ENCODE results near the gene ARHGEF40. TPM values are rescaled to one million over a fixed set of nuclear protein-coding genes. Genes with fewer than 3 reads are reported as not detected.

The ARHGEF40 gene
- total and polyA plus RNA-seq, 4 experiments from 2014 or later, result 0.42 to 0.66 (median 0.51) TPM

DNA sequence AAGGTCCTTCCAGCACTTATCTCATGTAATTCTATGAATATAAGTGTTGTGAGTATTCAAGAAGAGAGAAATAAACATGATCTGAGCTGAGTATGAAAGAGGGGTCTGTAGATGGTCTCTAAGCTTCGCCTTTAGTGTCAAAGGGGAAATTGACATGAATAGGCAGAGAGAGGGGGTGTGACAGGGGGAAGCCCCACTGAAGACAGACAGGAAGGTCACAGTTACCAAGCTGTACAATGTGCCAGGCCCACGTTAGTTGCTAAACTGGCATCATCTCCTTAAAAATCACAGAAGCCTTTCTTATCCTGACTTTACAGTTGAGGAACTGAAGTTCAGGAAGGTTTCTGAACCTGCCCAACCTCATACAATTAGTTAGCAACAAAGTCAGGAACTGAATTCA lies 7.6 kb downstream of the ARHGEF40 start:
- POLR2A ChIA-PET (ENCODE audit: partially characterized antibody), result no interaction called here
- no peak overlapping the region for H3K27ac Mint-ChIP-seq
- H3K27me3 Mint-ChIP-seq, result peaks cover 0 to 6% of the 10 kb centered on the region in 2 donors
- H3K9me3 Mint-ChIP-seq, result no peaks in the 10 kb centered on the region
- H3K27ac ChIP-seq (ENCODE audit: low read depth, low read length), result no peak overlapping the region
- no peaks in the 10 kb centered on the region for H3K36me3 Mint-ChIP-seq
- intact Hi-C loops (cut with micrococcal nuclease), result no loop called here
- no peaks in the 10 kb centered on the region for H3K4me1 ChIP-seq (ENCODE audit: insufficient read depth, low read length)
- H3K4me3 Mint-ChIP-seq, result no peak overlapping the region
- no peaks in the 10 kb centered on the region for H3K4me1 Mint-ChIP-seq
- H3K9me3 ChIP-seq (ENCODE audit: control insufficient read depth in 1 of 2, low read length in 2 of 2), result no peaks in the 10 kb centered on the region
- no peaks in the 10 kb centered on the region for H3K36me3 ChIP-seq (ENCODE audit: insufficient read depth, low read length)
- no peak overlapping the region for H3K4me3 ChIP-seq (ENCODE audit: low read length in 2 of 2)
- CTCF ChIA-PET (ENCODE audit: partially characterized antibody), result interaction anchor here (1.0 to 2.2 kb wide), 4 partner anchors 9 to 63 kb away, joined by 4 to 9 read pairs (median 6); no protein-coding TSS in a partner anchor
- peaks cover 4% of the 10 kb centered on the region for H3K27me3 ChIP-seq (ENCODE audit: insufficient read depth, low read length)
- DNase-seq, result no peak

DNA sequence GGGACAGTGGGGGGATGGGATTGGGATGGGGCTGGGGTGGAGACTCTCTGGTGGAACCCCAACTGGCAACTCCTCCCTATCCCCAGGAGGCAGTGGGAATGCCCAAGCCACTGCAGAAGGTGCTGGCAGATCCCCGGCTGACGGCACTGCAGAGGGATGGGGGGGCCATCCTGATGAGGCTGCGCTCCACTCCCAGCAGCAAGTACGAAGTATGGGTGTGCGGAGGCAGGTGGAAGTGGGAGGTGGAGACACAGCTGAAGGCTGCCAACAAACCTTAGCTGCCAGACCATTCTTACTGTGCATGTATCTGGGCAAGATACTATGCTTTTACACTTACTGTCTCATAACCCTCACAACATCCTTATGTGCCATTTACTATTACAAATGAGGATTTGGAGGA lies 8.2 kb downstream of the ARHGEF40 start:
- H3K9me3 Mint-ChIP-seq, result no peaks in the 10 kb centered on the region
- H3K9me3 ChIP-seq (ENCODE audit: control insufficient read depth in 1 of 2, low read length in 2 of 2), result no peaks in the 10 kb centered on the region
- H3K4me1 ChIP-seq (ENCODE audit: insufficient read depth, low read length), result no peaks in the 10 kb centered on the region
- H3K27ac ChIP-seq (ENCODE audit: low read depth, low read length), result no peak overlapping the region
- no peaks in the 10 kb centered on the region for H3K4me1 Mint-ChIP-seq
- H3K36me3 Mint-ChIP-seq, result no peaks in the 10 kb centered on the region
- no peak overlapping the region for H3K4me3 ChIP-seq (ENCODE audit: low read length in 2 of 2)
- ChIA-PET CTCF (ENCODE audit: partially characterized antibody) (interaction anchor here (1.0 to 2.2 kb wide), 4 partner anchors 10 to 63 kb away, joined by 4 to 9 read pairs (median 6); no protein-coding TSS in a partner anchor), POLR2A (ENCODE audit: partially characterized antibody) (no interaction called here)
- no peaks in the 10 kb centered on the region for H3K36me3 ChIP-seq (ENCODE audit: insufficient read depth, low read length)
- no peaks in the 10 kb centered on the region for H3K27me3 ChIP-seq (ENCODE audit: insufficient read depth, low read length)
- H3K4me3 Mint-ChIP-seq, result no peak overlapping the region
- H3K27ac Mint-ChIP-seq, result peak overlapping the region in 1 of 7 donors; percentile 81
- intact Hi-C loops (cut with micrococcal nuclease), result no loop called here
- H3K27me3 Mint-ChIP-seq, result peaks cover 0 to 4% of the 10 kb centered on the region in 2 donors
- DNase-seq, result no peak

DNA sequence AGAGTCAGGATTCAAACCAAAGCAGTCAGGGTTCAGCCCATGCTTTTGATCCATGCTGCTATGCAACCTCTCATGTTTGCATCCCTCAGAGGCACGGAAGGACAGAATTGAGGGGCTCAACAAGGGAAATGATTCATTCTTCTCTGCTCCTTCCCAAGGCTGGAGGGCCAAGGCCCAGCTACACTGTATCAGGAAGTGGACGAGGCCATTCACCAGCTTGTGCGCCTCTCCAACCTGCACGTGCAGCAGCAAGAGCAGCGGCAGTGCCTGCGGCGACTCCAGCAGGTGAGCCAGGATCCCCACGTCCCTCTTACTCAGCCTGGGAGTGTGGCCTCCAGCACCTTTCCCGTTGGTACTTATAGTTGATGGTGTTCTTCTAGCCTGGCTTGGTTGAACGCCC lies 8.6 kb downstream of the ARHGEF40 start:
- Histone ChIP-seq H3K27me3 (ENCODE audit: insufficient read depth, low read length) (no peaks in the 10 kb centered on the region), H3K36me3 (ENCODE audit: insufficient read depth, low read length) (no peaks in the 10 kb centered on the region), H3K4me1 (ENCODE audit: insufficient read depth, low read length) (no peaks in the 10 kb centered on the region), H3K4me3 (ENCODE audit: low read length in 2 of 2) (no peak overlapping the region), H3K27ac (ENCODE audit: low read depth, low read length) (no peak overlapping the region), H3K9me3 (ENCODE audit: control insufficient read depth in 1 of 2, low read length in 2 of 2) (no peaks in the 10 kb centered on the region)
- Mint-ChIP-seq H3K27me3 (no peaks in the 10 kb centered on the region), H3K36me3 (no peaks in the 10 kb centered on the region), H3K27ac (peak overlapping the region in 1 of 7 donors; percentile 47), H3K4me1 (no peaks in the 10 kb centered on the region), H3K9me3 (no peaks in the 10 kb centered on the region), H3K4me3 (no peak overlapping the region)
- no peak for DNase-seq
- intact Hi-C loops (cut with micrococcal nuclease), result no loop called here
- POLR2A ChIA-PET (ENCODE audit: partially characterized antibody), result no interaction called here
- CTCF ChIA-PET (ENCODE audit: partially characterized antibody), result interaction anchor here (2.2 kb wide), 2 partner anchors 10 to 64 kb away, joined by 5 to 8 read pairs; no protein-coding TSS in a partner anchor

DNA sequence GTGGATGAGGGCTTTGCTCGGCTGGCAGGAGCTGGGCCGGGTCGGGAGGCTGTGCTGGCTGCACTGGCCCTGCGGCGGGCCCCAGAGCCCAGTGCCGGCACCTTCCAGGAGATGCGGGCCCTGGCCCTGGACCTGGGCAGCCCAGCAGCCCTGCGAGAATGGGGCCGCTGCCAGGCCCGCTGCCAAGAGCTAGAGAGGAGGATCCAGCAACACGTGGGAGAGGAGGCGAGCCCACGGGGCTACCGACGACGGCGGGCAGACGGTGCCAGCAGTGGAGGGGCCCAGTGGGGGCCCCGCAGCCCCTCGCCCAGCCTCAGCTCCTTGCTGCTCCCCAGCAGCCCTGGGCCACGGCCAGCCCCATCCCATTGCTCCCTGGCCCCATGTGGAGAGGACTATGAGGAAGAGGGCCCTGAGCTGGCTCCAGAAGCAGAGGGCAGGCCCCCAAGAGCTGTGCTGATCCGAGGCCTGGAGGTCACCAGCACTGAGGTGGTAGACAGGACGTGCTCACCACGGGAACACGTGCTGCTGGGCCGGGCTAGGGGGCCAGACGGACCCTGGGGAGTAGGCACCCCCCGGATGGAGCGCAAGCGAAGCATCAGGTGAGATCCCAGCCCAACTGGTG lies 11.5 kb downstream of the ARHGEF40 start:
- CTCF ChIA-PET (ENCODE audit: partially characterized antibody), result interaction anchor here (1.1 to 1.8 kb wide), 2 partner anchors 14 to 21 kb away, joined by 3 to 6 read pairs; no protein-coding TSS in a partner anchor
- no peaks in the 10 kb centered on the region for H3K9me3 ChIP-seq (ENCODE audit: control insufficient read depth in 1 of 2, low read length in 2 of 2)
- no peaks in the 10 kb centered on the region for H3K36me3 ChIP-seq (ENCODE audit: insufficient read depth, low read length)
- POLR2A ChIA-PET (ENCODE audit: partially characterized antibody), result no interaction called here
- no peak overlapping the region for H3K27ac ChIP-seq (ENCODE audit: low read depth, low read length)
- peaks cover 0 to under 1% of the 10 kb centered on the region in 2 donors for H3K27me3 Mint-ChIP-seq
- intact Hi-C loops (cut with micrococcal nuclease), result no loop called here
- H3K36me3 Mint-ChIP-seq, result no peaks in the 10 kb centered on the region
- H3K27me3 ChIP-seq (ENCODE audit: insufficient read depth, low read length), result no peaks in the 10 kb centered on the region
- no peak for DNase-seq
- H3K27ac Mint-ChIP-seq, result peak overlapping the region in 1 of 7 donors; percentile 57
- peaks cover under 1% of the 10 kb centered on the region for H3K4me1 ChIP-seq (ENCODE audit: insufficient read depth, low read length)
- no peak overlapping the region for H3K4me3 ChIP-seq (ENCODE audit: low read length in 2 of 2)
- no peak overlapping the region for H3K4me3 Mint-ChIP-seq
- H3K9me3 Mint-ChIP-seq, result no peaks in the 10 kb centered on the region
- H3K4me1 Mint-ChIP-seq, result peaks cover 4 to 9% (median 7%) of the 10 kb centered on the region in 4 donors

DNA sequence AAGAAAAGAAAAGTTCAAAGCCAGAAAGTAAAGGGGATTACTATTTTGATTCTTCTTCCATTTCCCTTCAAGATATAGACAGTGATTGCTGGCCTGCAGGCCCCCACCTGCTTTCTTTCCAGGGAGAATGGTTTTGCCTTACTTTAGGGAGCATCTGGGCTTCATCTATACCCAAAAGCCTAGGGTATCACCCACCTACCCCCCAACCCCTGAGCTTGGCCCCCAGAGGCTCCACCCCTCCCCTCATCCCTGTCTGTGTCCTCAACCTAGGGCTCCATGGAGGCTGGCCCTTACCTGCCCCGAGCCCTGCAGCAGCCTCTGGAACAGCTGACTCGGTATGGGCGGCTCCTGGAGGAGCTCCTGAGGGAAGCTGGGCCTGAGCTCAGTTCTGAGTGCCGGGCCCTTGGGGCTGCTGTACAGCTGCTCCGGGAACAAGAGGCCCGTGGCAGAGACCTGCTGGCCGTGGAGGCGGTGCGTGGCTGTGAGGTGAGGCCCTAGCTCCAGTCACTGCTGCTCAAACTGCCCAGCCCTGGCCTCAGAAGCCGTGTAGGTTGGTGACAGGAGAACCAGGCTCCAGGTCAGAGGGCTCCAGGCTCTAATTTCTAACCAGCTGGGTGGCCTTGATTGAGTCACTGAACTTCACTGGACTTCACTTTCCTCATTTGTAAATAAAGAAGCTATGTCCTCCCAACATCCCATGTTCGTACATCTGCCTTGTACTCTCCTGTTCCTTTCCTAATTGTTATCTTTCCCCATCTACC lies 13.6 kb downstream of the ARHGEF40 start:
- no peaks in the 10 kb centered on the region for H3K9me3 ChIP-seq (ENCODE audit: control insufficient read depth in 1 of 2, low read length in 2 of 2)
- Mint-ChIP-seq H3K36me3 (peaks cover 0 to 2% of the 10 kb centered on the region in 2 donors), H3K9me3 (peaks cover 0 to 3% (median 0%) of the 10 kb centered on the region in 8 donors), H3K4me3 (peak overlapping the region in 1 of 8 donors; percentile 6), H3K27me3 (peaks cover 0 to 1% of the 10 kb centered on the region in 2 donors), H3K4me1 (peaks cover 17 to 29% (median 23%) of the 10 kb centered on the region in 4 donors), H3K27ac (peak overlapping the region in 6 of 7 donors; percentile 72 to 100 (median 84))
- H3K27me3 ChIP-seq (ENCODE audit: insufficient read depth, low read length), result no peaks in the 10 kb centered on the region
- POLR2A ChIA-PET (ENCODE audit: partially characterized antibody), result interaction anchor here (1.0 kb wide), 1 partner anchor 56 kb away, joined by 3 read pairs; no protein-coding TSS in a partner anchor
- H3K4me1 ChIP-seq (ENCODE audit: insufficient read depth, low read length), result peaks cover 18% of the 10 kb centered on the region
- H3K4me3 ChIP-seq (ENCODE audit: low read length in 2 of 2), result no peak overlapping the region
- no peak for DNase-seq
- no peak overlapping the region for H3K27ac ChIP-seq (ENCODE audit: low read depth, low read length)
- no peaks in the 10 kb centered on the region for H3K36me3 ChIP-seq (ENCODE audit: insufficient read depth, low read length)
- intact Hi-C loops (cut with micrococcal nuclease), result no loop called here
- CTCF ChIA-PET (ENCODE audit: partially characterized antibody), result interaction anchor here (0.9 to 3.5 kb wide), 5 partner anchors 9 to 69 kb away, joined by 3 to 23 read pairs (median 11); no protein-coding TSS in a partner anchor

DNA sequence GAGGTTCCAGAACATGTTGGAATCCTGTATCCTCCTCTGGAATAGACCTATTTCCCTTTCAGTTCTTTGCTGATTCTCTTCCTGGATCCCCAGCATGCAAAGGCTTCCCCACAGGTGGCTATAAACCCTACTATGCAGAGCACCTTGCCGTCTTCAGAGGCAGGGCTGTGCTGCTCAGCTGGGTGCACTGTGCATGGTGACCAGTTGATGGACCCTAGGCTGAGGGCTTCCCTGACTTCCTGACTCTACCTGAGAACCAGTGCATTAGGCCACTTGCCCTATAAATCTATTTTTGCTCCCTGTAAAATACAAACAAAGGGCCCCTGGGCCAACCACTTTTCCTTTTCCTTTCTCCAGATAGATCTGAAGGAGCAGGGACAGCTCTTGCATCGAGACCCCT lies 14.3 kb downstream of the ARHGEF40 start:
- no peak overlapping the region for H3K27ac ChIP-seq (ENCODE audit: low read depth, low read length)
- POLR2A ChIA-PET (ENCODE audit: partially characterized antibody), result interaction anchor here (1.0 kb wide), 1 partner anchor 56 kb away, joined by 3 read pairs; no protein-coding TSS in a partner anchor
- H3K27me3 ChIP-seq (ENCODE audit: insufficient read depth, low read length), result no peaks in the 10 kb centered on the region
- peaks cover 0 to 3% (median 0%) of the 10 kb centered on the region in 8 donors for H3K9me3 Mint-ChIP-seq
- H3K4me1 ChIP-seq (ENCODE audit: insufficient read depth, low read length), result peaks cover 18% of the 10 kb centered on the region
- no peaks in the 10 kb centered on the region for H3K9me3 ChIP-seq (ENCODE audit: control insufficient read depth in 1 of 2, low read length in 2 of 2)
- H3K27ac Mint-ChIP-seq, result peak overlapping the region in 6 of 7 donors; percentile 20 to 100 (median 84)
- H3K4me3 Mint-ChIP-seq, result no peak overlapping the region
- peaks cover 0 to 2% of the 10 kb centered on the region in 2 donors for H3K36me3 Mint-ChIP-seq
- no peak overlapping the region for H3K4me3 ChIP-seq (ENCODE audit: low read length in 2 of 2)
- CTCF ChIA-PET (ENCODE audit: partially characterized antibody), result interaction anchor here (1.6 to 3.5 kb wide), 3 partner anchors 8 to 69 kb away, joined by 11 to 23 read pairs (median 11); no protein-coding TSS in a partner anchor
- H3K36me3 ChIP-seq (ENCODE audit: insufficient read depth, low read length), result no peaks in the 10 kb centered on the region
- no peak for DNase-seq
- H3K27me3 Mint-ChIP-seq, result peaks cover 0 to 1% of the 10 kb centered on the region in 2 donors
- H3K4me1 Mint-ChIP-seq, result peaks cover 20 to 36% (median 28%) of the 10 kb centered on the region in 4 donors
- intact Hi-C loops (cut with micrococcal nuclease), result no loop called here

All from CD4-positive, alpha-beta memory T cell (primary cell).